Osteoblast (primary cell): ENCODE results near the gene GRXCR1. TPM values are rescaled to one million over a fixed set of nuclear protein-coding genes. Genes with fewer than 3 reads are reported as not detected.

ENCODE experiments used
- DNase-seq: peaks from one replicate; pipeline ENCODE4 v3.0.0; 2011; ENCODE audit warnings: low spot score, mixed read lengths; ENCODE audit not compliant: insufficient read length; ENCODE audit errors: missing footprints
- H2AFZ ChIP-seq: 2 replicates; pipeline ENCODE4 v1.6.0; 2011; ENCODE audit warnings: mild to moderate bottlenecking, low read length
- H3K27ac ChIP-seq: 2 replicates; pipeline ENCODE4 v1.5.1; 2011; ENCODE audit warnings: mild to moderate bottlenecking, low read depth, low read length, moderate library complexity
- H3K27me3 ChIP-seq: 2 replicates; pipeline ENCODE4 v1.6.0; 2012; ENCODE audit warnings: mild to moderate bottlenecking, control low read depth, inconsistent platforms, low read length, moderate library complexity; ENCODE audit not compliant: insufficient read depth
- H3K36me3 ChIP-seq: 2 replicates; pipeline ENCODE4 v1.5.1; 2011; ENCODE audit warnings: mild to moderate bottlenecking, low read length, control low read depth, moderate library complexity; ENCODE audit not compliant: insufficient read depth
- H3K4me1 ChIP-seq: 2 replicates; pipeline ENCODE4 v1.5.1; 2011; ENCODE audit warnings: mild to moderate bottlenecking, low read length, control low read depth, moderate library complexity; ENCODE audit not compliant: insufficient read depth
- H3K4me2 ChIP-seq: 2 replicates; pipeline ENCODE4 v1.6.0; 2011; ENCODE audit warnings: mild to moderate bottlenecking, low read length; ENCODE audit not compliant: insufficient read depth
- H3K4me3 ChIP-seq: fragments of 200-600 bp; sonication (generic); 3 replicates; pipeline ENCODE4 v1.5.1; 2012; ENCODE audit warnings: mild to moderate bottlenecking, low read length, inconsistent platforms; ENCODE audit not compliant: insufficient read depth
- H3K79me2 ChIP-seq: 2 replicates; pipeline ENCODE4 v1.6.0; 2012; ENCODE audit warnings: mild to moderate bottlenecking, low read length, control low read depth, inconsistent platforms; ENCODE audit not compliant: insufficient read depth
- H3K9me3 ChIP-seq: 2 replicates; pipeline ENCODE4 v1.5.1; 2011; ENCODE audit warnings: low read depth, low read length, control low read depth
- H4K20me1 ChIP-seq: 2 replicates; pipeline ENCODE4 v1.6.0; 2012; ENCODE audit warnings: mild to moderate bottlenecking, low read length, control low read depth; ENCODE audit not compliant: insufficient read depth
- total RNA-seq: library from RNA; depleted of rRNA; stranded (reverse); fragments of >200 nt; gene quantifications from 2 replicates; pipeline ENCODE4 v1.2.3, GENCODE V29; 2012
- TF ChIP-seq, protein P1 (sequence below): IDR thresholded peaks from 2 replicates; pipeline ENCODE4 v1.5.1; 2011; ENCODE audit warnings: mild to moderate bottlenecking, low read depth, low read length, moderate library complexity; ENCODE audit errors: extremely low read depth

The GRXCR1 gene
- total RNA-seq, 1 donor, result not detected

DNA sequence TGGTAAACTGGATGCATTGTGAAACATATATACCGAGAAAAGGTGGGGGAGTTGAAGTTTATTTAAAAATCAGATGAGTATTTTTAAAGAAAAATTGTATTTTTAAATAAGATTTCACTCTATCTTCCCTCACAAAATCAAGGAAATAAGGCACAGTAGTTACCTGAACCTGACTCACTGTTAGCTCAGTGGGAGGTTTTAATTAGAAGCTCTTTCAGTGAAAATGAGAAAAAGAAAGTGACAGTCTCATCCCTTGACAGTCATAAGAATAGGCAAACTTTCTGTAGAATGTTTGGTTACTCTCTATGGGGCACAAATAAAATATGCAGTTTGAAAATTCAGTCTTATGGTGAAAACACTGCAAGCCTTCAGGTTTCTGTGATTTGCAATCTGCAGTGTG, 49.7 kb downstream of the GRXCR1 start:
- no peak overlapping the region for H3K4me3 ChIP-seq
- no peak for DNase-seq
- H3K9me3 ChIP-seq, result peaks cover 2% of the 10 kb centered on the region
- no peaks in the 10 kb centered on the region for H3K27me3 ChIP-seq
- TF ChIP-seq, protein P1, sequence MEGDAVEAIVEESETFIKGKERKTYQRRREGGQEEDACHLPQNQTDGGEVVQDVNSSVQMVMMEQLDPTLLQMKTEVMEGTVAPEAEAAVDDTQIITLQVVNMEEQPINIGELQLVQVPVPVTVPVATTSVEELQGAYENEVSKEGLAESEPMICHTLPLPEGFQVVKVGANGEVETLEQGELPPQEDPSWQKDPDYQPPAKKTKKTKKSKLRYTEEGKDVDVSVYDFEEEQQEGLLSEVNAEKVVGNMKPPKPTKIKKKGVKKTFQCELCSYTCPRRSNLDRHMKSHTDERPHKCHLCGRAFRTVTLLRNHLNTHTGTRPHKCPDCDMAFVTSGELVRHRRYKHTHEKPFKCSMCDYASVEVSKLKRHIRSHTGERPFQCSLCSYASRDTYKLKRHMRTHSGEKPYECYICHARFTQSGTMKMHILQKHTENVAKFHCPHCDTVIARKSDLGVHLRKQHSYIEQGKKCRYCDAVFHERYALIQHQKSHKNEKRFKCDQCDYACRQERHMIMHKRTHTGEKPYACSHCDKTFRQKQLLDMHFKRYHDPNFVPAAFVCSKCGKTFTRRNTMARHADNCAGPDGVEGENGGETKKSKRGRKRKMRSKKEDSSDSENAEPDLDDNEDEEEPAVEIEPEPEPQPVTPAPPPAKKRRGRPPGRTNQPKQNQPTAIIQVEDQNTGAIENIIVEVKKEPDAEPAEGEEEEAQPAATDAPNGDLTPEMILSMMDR, result no peak
- no peak overlapping the region for H3K4me2 ChIP-seq
- no peaks in the 10 kb centered on the region for H3K79me2 ChIP-seq
- H3K27ac ChIP-seq, result no peak overlapping the region
- H3K4me1 ChIP-seq, result no peaks in the 10 kb centered on the region
- H2AFZ ChIP-seq, result no peak overlapping the region
- no peaks in the 10 kb centered on the region for H3K36me3 ChIP-seq
- no peaks in the 10 kb centered on the region for H4K20me1 ChIP-seq

DNA sequence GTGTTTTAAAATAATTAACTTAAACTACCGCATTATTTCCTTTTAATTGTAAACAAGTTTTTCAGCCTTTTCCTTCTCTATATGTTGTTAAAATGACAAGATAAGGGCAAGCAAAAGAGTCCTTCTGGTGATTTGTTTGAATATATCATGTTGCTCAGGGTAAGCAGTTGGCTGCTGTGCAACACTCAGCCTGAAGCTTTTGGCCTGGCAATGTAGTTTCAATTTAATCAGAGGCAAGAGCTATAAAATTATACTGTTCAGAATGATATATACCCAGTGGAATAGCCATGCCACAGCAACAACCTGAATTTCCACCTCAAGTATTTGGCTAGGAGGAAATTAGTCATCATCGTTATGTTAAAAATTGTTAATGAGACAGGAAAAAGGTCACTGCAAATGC, 53.4 kb downstream of the GRXCR1 start:
- H3K36me3 ChIP-seq, result no peaks in the 10 kb centered on the region
- H3K79me2 ChIP-seq, result no peaks in the 10 kb centered on the region
- no peak overlapping the region for H3K4me3 ChIP-seq
- TF ChIP-seq, protein P1, result no peak
- H4K20me1 ChIP-seq, result no peaks in the 10 kb centered on the region
- peaks cover 2% of the 10 kb centered on the region for H3K9me3 ChIP-seq
- H2AFZ ChIP-seq, result no peak overlapping the region
- no peaks in the 10 kb centered on the region for H3K27me3 ChIP-seq
- H3K27ac ChIP-seq, result no peak overlapping the region
- no peak for DNase-seq
- no peaks in the 10 kb centered on the region for H3K4me1 ChIP-seq
- H3K4me2 ChIP-seq, result no peak overlapping the region

DNA sequence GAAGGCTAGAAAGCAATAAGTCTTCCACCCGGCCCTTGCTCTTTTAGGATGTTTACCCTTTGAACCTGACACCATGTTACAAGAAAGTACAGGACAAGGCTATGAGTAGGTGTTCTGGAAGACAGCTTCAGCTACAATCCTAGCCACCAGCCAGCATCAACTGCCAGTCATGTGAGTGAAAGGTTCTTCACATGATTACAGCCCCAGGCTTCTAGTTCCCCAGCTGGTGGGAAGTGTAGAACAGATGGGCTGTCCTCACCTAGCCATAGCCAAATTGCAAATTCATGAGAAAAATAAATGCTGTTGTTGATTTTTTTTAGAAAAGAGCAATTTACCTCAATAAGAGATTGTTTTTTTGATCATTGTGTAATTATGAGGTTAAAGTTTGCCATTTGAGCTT, 60.8 kb downstream of the GRXCR1 start:
- Histone ChIP-seq H3K27me3 (no peaks in the 10 kb centered on the region), H3K4me3 (no peak overlapping the region), H3K4me1 (no peaks in the 10 kb centered on the region), H3K9me3 (peaks cover 3% of the 10 kb centered on the region), H3K79me2 (no peaks in the 10 kb centered on the region), H3K4me2 (no peak overlapping the region), H3K36me3 (no peaks in the 10 kb centered on the region), H3K27ac (no peak overlapping the region), H4K20me1 (no peaks in the 10 kb centered on the region), H2AFZ (no peak overlapping the region)
- DNase-seq, result no peak
- TF ChIP-seq, protein P1, result no peak

DNA sequence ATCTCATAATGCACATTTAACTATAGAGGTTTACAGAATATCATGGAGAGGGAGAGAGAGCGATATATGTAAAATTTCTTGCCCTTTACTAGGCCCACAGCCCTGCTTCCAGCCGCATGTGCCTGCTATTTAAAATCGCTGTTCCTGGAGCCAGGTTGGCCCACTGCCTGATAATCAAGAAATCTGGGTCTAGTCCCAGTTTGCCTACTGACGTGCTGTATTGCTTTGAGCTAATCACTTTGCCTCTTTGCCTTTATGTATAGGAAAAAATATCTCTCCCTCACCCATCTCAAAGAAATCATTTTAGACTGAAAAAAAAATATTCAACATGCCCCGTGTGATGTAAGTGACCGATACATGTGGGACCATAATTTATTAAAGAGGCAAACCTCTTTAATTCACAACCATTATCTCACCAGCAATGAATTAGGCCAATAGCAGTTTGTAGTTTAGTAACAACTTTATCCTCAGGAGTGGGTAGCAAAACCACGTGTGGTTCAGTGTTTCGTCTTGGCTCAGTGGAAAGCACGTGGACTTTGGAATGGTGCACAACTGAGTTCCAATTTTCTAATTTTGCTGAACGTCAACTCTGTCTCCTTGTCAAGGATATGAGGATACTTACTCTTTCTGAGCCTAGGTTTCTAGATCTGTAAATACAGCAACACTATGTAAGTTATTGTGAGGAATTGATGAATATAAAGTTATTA, 62.6 kb downstream of the GRXCR1 start:
- no peak for DNase-seq
- Histone ChIP-seq H3K36me3 (no peaks in the 10 kb centered on the region), H4K20me1 (no peaks in the 10 kb centered on the region), H3K79me2 (no peaks in the 10 kb centered on the region), H3K27me3 (no peaks in the 10 kb centered on the region), H3K4me2 (no peak overlapping the region), H2AFZ (no peak overlapping the region), H3K27ac (no peak overlapping the region), H3K9me3 (peaks cover 3% of the 10 kb centered on the region), H3K4me1 (no peaks in the 10 kb centered on the region), H3K4me3 (no peak overlapping the region)
- TF ChIP-seq, protein P1, result no peak
